CD14-positive monocyte (primary cell): Measurements from ENCODE around the gene IGF2BP1. TPM values are rescaled to one million over a fixed set of nuclear protein-coding genes. Genes with fewer than 3 reads are reported as not detected.

Experiments used
- DNase-seq, 3 donors: peaks; one replicate each; pipeline ENCODE4 v3.0.0-alpha.2; 2011 to 2022
- H2AFZ ChIP-seq: 2 replicates; pipeline ENCODE4 v1.6.0; 2012; ENCODE audit warnings: mild to moderate bottlenecking, low read depth, low read length, inconsistent platforms; ENCODE audit not compliant: insufficient read depth, poor library complexity, severe bottlenecking
- H3K27ac ChIP-seq, 2 donors: 1 replicate in 1 of 2; 2 replicates in 1 of 2; pipeline ENCODE4 v1.5.1; 2012 to 2013; ENCODE audit warnings: low read length in 2 of 2, control low read depth in 1 of 2, inconsistent platforms in 1 of 2, low read depth in 1 of 2, mild to moderate bottlenecking in 1 of 2
- H3K27me3 ChIP-seq, 2 donors: one replicate each; pipeline versions ENCODE4 v1.6.0 to v1.6.1; 2011 to 2013; ENCODE audit warnings: low read length in 2 of 2; ENCODE audit not compliant: control insufficient read depth in 2 of 2, insufficient read depth in 2 of 2
- H3K36me3 ChIP-seq, 2 donors: replicated peaks in 1 of 2; 1 replicate in 1 of 2; 2 replicates in 1 of 2; pipeline versions ENCODE4 v1.5.1 to v1.6.1; 2012 to 2013; ENCODE audit warnings: low read length in 2 of 2, control low read depth in 1 of 2, inconsistent platforms in 1 of 2, mild to moderate bottlenecking in 1 of 2; ENCODE audit not compliant: insufficient read depth in 2 of 2, control insufficient read depth in 1 of 2
- H3K4me1 ChIP-seq, 2 donors: 1 replicate in 1 of 2; 2 replicates in 1 of 2; pipeline versions ENCODE4 v1.5.1 to v1.6.1; 2012 to 2013; ENCODE audit warnings: low read length in 2 of 2, control low read depth in 1 of 2, inconsistent platforms in 1 of 2, mild to moderate bottlenecking in 1 of 2, moderate library complexity in 1 of 2; ENCODE audit not compliant: insufficient read depth in 2 of 2, control insufficient read depth in 1 of 2
- H3K4me2 ChIP-seq: replicated peaks from 2 replicates; pipeline ENCODE3; 2012; ENCODE audit warnings: low read length, moderate library complexity, mild to moderate bottlenecking; ENCODE audit not compliant: poor library complexity, severe bottlenecking; ENCODE audit errors: extremely low read depth
- H3K4me3 ChIP-seq, 3 experiments: fragments of 200-600 bp in 1 of 3; sonication (generic) in 1 of 3; replicated peaks in 1 of 3; 1 replicate in 2 of 3; 2 replicates in 1 of 3; pipeline ENCODE4 v1.5.1; 2011 to 2013; ENCODE audit warnings: low read length in 3 of 3, mild to moderate bottlenecking in 3 of 3, control low read depth in 2 of 3, low read depth in 2 of 3, inconsistent platforms in 1 of 3, moderate library complexity in 1 of 3
- H3K79me2 ChIP-seq: 2 replicates; pipeline ENCODE4 v1.6.0; 2012; ENCODE audit warnings: mild to moderate bottlenecking, control low read depth, inconsistent platforms, low read length, moderate library complexity; ENCODE audit not compliant: insufficient read depth
- H3K9ac ChIP-seq: 2 replicates; pipeline ENCODE4 v1.6.0; 2017; ENCODE audit warnings: low read length, mild to moderate bottlenecking; ENCODE audit not compliant: insufficient read depth, poor library complexity, severe bottlenecking
- H3K9me3 ChIP-seq, 2 donors: replicated peaks in 1 of 2; 1 replicate in 1 of 2; 2 replicates in 1 of 2; pipeline versions ENCODE4 v1.5.1 to v1.6.1; 2012 to 2013; ENCODE audit warnings: low read length in 2 of 2, control low read depth in 1 of 2; ENCODE audit not compliant: control insufficient read depth in 1 of 2, insufficient read depth in 1 of 2
- H4K20me1 ChIP-seq: 2 replicates; pipeline ENCODE4 v1.6.0; 2012; ENCODE audit warnings: mild to moderate bottlenecking, low read length, control low read depth, moderate library complexity; ENCODE audit not compliant: insufficient read depth
- H3K27ac Mint-ChIP-seq, 7 donors: one replicate each; pipeline ENCODE4 v1.8.0; 2020; ENCODE audit warnings: mild to moderate bottlenecking in 7 of 7, mixed read lengths in 7 of 7, moderate library complexity in 6 of 7, inconsistent platforms in 2 of 7
- H3K27me3 Mint-ChIP-seq, 3 donors: one replicate each; pipeline ENCODE4 v1.8.0; 2021 to 2022; ENCODE audit warnings: low read depth in 3 of 3, mild to moderate bottlenecking in 3 of 3, mixed read lengths in 3 of 3, moderate library complexity in 3 of 3, inconsistent platforms in 1 of 3
- H3K36me3 Mint-ChIP-seq, 2 donors: one replicate each; pipeline ENCODE4 v1.8.0; 2020; ENCODE audit warnings: mixed read lengths in 2 of 2, inconsistent platforms in 1 of 2, mild to moderate bottlenecking in 1 of 2
- H3K4me1 Mint-ChIP-seq: one replicate; pipeline ENCODE4 v1.8.0; 2020; ENCODE audit warnings: mild to moderate bottlenecking, mixed read lengths
- H3K4me3 Mint-ChIP-seq, 2 donors: one replicate each; pipeline ENCODE4 v1.8.0; 2020; ENCODE audit warnings: mild to moderate bottlenecking in 2 of 2, mixed read lengths in 2 of 2, moderate library complexity in 1 of 2
- H3K9me3 Mint-ChIP-seq, 7 donors: one replicate each; pipeline ENCODE4 v1.8.0; 2020 to 2022; ENCODE audit warnings: mixed read lengths in 7 of 7, mild to moderate bottlenecking in 6 of 7, moderate library complexity in 6 of 7, inconsistent platforms in 2 of 7
- CTCF ChIP-seq: fragments of 200-600 bp; IDR thresholded peaks from one replicate; pipeline ENCODE4 v1.8.0; 2022; ENCODE audit warnings: antibody characterized with exemption, mild to moderate bottlenecking
- WGBS: methylation state at CpG from one replicate; pipeline ENCODE4 v1.1.5; 2013; ENCODE audit warnings: missing lambda C conversion rate; ENCODE audit not compliant: insufficient coverage; 5-methylcytosine and 5-hydroxymethylcytosine counted together
- intact Hi-C, 2 donors: fragments of 100-400 bp; cut with micrococcal nuclease; formaldehyde crosslinking; loops; one replicate each; pipeline versions ENCODE4 v1.15.0 to v1.15.1; 2023
- polyA plus RNA-seq, 3 donors: library from polyadenylated mRNA; depleted of rRNA in 1 of 3; unstranded in 2 of 3; stranded (reverse) in 1 of 3; fragments of 300-500 nt in 2 of 3; fragments of >200 nt in 1 of 3; fragmentation: Illumina TruSeq in 2 of 3; gene quantifications; 1 replicate in 2 of 3; 2 replicates in 1 of 3; pipeline ENCODE4 v1.2.3, GENCODE V29; 2012 to 2021

IGF2BP1 gene
- polyA plus RNA-seq, 3 donors = not detected

GRCh38 chr17:48972749-48973097 is 24.5 kb upstream of the IGF2BP1 start:
- Histone ChIP-seq H3K27ac (no peak overlapping the region), H3K36me3 (no peaks in the 10 kb centered on the region), H3K9ac (no peak overlapping the region), H2AFZ (no peak overlapping the region), H3K4me2 (no peak overlapping the region), H3K4me3 (no peak overlapping the region), H3K9me3 (no peaks in the 10 kb centered on the region), H3K79me2 (no peaks in the 10 kb centered on the region), H3K27me3 (peaks cover 3 to 10% of the 10 kb centered on the region in 2 donors), H4K20me1 (no peaks in the 10 kb centered on the region), H3K4me1 (no peaks in the 10 kb centered on the region)
- no peak overlapping the region for H3K4me3 Mint-ChIP-seq
- intact Hi-C loops = no loop called here
- H3K4me1 Mint-ChIP-seq = peaks cover 2% of the 10 kb centered on the region
- DNase-seq = no peak
- no peaks in the 10 kb centered on the region for H3K9me3 Mint-ChIP-seq
- H3K27ac Mint-ChIP-seq = no peak overlapping the region
- peaks cover 26 to 62% (median 37%) of the 10 kb centered on the region in 3 donors for H3K27me3 Mint-ChIP-seq
- no peaks in the 10 kb centered on the region for H3K36me3 Mint-ChIP-seq
- no peak for TF ChIP-seq CTCF
- WGBS = 71% methylated on average over 4 of the region's 7 CpGs

GRCh38 chr17:48973806-48974205 is 23.4 kb upstream of the IGF2BP1 start:
- peaks cover 29 to 59% (median 30%) of the 10 kb centered on the region in 3 donors for H3K27me3 Mint-ChIP-seq
- Histone ChIP-seq H2AFZ (no peak overlapping the region), H3K9me3 (no peaks in the 10 kb centered on the region), H3K27ac (no peak overlapping the region), H3K9ac (no peak overlapping the region), H4K20me1 (no peaks in the 10 kb centered on the region), H3K4me1 (no peaks in the 10 kb centered on the region), H3K36me3 (no peaks in the 10 kb centered on the region), H3K4me3 (no peak overlapping the region), H3K79me2 (no peaks in the 10 kb centered on the region), H3K4me2 (no peak overlapping the region), H3K27me3 (peaks cover 3 to 10% of the 10 kb centered on the region in 2 donors)
- WGBS = no CpG with 5 or more reads among the region's 3 CpGs
- peak overlapping the region in 1 of 2 donors; percentile 15 for H3K4me3 Mint-ChIP-seq
- H3K4me1 Mint-ChIP-seq = peaks cover 2% of the 10 kb centered on the region
- no peaks in the 10 kb centered on the region for H3K36me3 Mint-ChIP-seq
- DNase-seq = no peak
- no peaks in the 10 kb centered on the region for H3K9me3 Mint-ChIP-seq
- intact Hi-C loops = no loop called here
- no peak overlapping the region for H3K27ac Mint-ChIP-seq
- no peak for TF ChIP-seq CTCF
